Body of pancreas (tissue), 4 donors: ENCODE data around the gene LDLRAD4.

ENCODE experiments used
- CTCF ChIP-seq, 7 experiments: fragments of 450-650 bp in 4 of 7; fragments of 200-600 bp in 3 of 7; sonication (generic) in 3 of 7; IDR thresholded peaks; one replicate each; pipeline ENCODE4 v1.5.1; 2016 to 2019; ENCODE audit warnings: antibody characterized with exemption in 7 of 7
- POLR2A ChIP-seq, 3 donors: fragments of 450-650 bp; IDR thresholded peaks; one replicate each; pipeline ENCODE4 v1.6.1; 2016; ENCODE audit warnings: antibody characterized with exemption in 3 of 3, mild to moderate bottlenecking in 2 of 3

- no peak for TF ChIP-seq CTCF (IDR thresholded peaks at IDR 0.05)
- TF ChIP-seq POLR2A (IDR thresholded peaks at IDR 0.05): no peak
Measured at GRCh38 chr18:13241083-13241892, 22.7 kb downstream of the LDLRAD4 start.
